ENCODE measurements around the gene GPR162. TPM values are rescaled to one million over a fixed set of nuclear protein-coding genes. Genes with fewer than 3 reads are reported as not detected.

GPR162 gene
- total and polyA plus RNA-seq, 10 of the 15 experiments (the other 5 are each of a cell fraction or from before 2014, with no cell fraction given) = not detected

- Histone ChIP-seq H3K79me2 (ENCODE audit: control insufficient read depth, insufficient read depth, low read length) (no peaks in the 10 kb centered on the region), H2AFZ (ENCODE audit: control insufficient read depth, low read depth, low read length) (no peak overlapping the region), H3K27ac (ENCODE audit: control insufficient read depth, insufficient read depth) (no peak overlapping the region), H3K9ac (ENCODE audit: control insufficient read depth, insufficient read depth, low read length) (no peak overlapping the region), H3K4me2 (ENCODE audit: control insufficient read depth, insufficient read depth) (no peak overlapping the region), H3K4me3 (no peak overlapping the region), H3K9me3 (replicated peaks; ENCODE audit: control insufficient read depth, insufficient read depth, low read length) (no peaks in the 10 kb centered on the region), H3K36me3 (ENCODE audit: control insufficient read depth in 2 of 2, insufficient read depth in 2 of 2, low read length in 1 of 2) (no peaks in the 10 kb centered on the region), H3K27me3 (replicated peaks in 1 of 2; ENCODE audit: control insufficient read depth in 2 of 2, insufficient read depth in 2 of 2, low read length in 1 of 2) (peaks cover 17 to 24% of the 10 kb centered on the region in 2 experiments), H4K20me1 (ENCODE audit: control insufficient read depth, insufficient read depth) (no peaks in the 10 kb centered on the region), H3K4me1 (ENCODE audit: control insufficient read depth, insufficient read depth, low read length) (peaks cover 4% of the 10 kb centered on the region)
- CTCF ChIA-PET = interaction anchor here (0.6 to 2.3 kb wide), 6 partner anchors 9 to 78 kb away, joined by 3 to 14 read pairs (median 4); partner anchors contain the start of genes MLF2 and SPSB2
- in situ Hi-C loops (cut with MboI) = no loop called here
- POLR2A ChIA-PET = interaction anchor here (0.8 to 0.9 kb wide), 3 partner anchors 12 to 71 kb away, joined by 3 to 4 read pairs (median 4); partner anchors contain the start of gene USP5
- FAIRE-seq = no peak
- TF ChIP-seq KLF5 (IDR thresholded peaks at IDR 0.05; ENCODE audit: partially characterized antibody) (no peak), ESRRA (IDR thresholded peaks at IDR 0.05; ENCODE audit: low read length) (no peak), POU2F2 (IDR thresholded peaks at IDR 0.05; ENCODE audit: borderline replicate concordance, low read depth, low read length) (no peak), CREM (IDR thresholded peaks at IDR 0.05; ENCODE audit: low read depth) (no peak), FOXK2 (IDR thresholded peaks at IDR 0.05) (no peak), YY1 (IDR thresholded peaks at IDR 0.05; ENCODE audit: low read depth, low read length) (no peak), RAD21 (IDR thresholded peaks at IDR 0.05; ENCODE audit: insufficient read depth, low read depth, low read length) (no peak), E2F8 (IDR thresholded peaks at IDR 0.05; ENCODE audit: low read depth, partially characterized antibody) (no peak), EED (IDR thresholded peaks at IDR 0.05; ENCODE audit: low read depth) (no peak), BMI1 (IDR thresholded peaks at IDR 0.05; ENCODE audit: borderline replicate concordance) (no peak), SMC3 (IDR thresholded peaks at IDR 0.05; ENCODE audit: borderline replicate concordance, low read length) (no peak), ZNF592 (IDR thresholded peaks at IDR 0.05) (no peak)
- no peak for DNase-seq (ENCODE audit: low read depth, low spot score)
- SMC1A ChIA-PET (ENCODE audit: uncharacterized antibody, unreplicated experiment) = interaction anchor here (0.7 to 1.1 kb wide), 2 partner anchors 77 to 205 kb away, joined by 3 read pairs; partner anchors contain the start of gene MLF2
- 45% methylated on average over 11 of the region's 11 CpGs for WGBS (ENCODE audit: insufficient coverage, insufficient replicate concordance, low lambda C conversion rate, missing lambda C conversion rate)
- intact Hi-C loops (cut with micrococcal nuclease; ENCODE audit: unreplicated experiment) = no loop called here
- no peak for ATAC-seq
- RAD21 ChIA-PET (ENCODE audit: unreplicated experiment) = interaction anchor here (0.6 to 3.0 kb wide), 3 partner anchors 9 to 77 kb away, joined by 3 to 14 read pairs (median 5); partner anchors contain the start of genes GPR162 and MLF2
- BruUV-seq (replicated peaks) = no TSS peak
These were observed 8.8 kb downstream of the GPR162 start for GRCh38 chr12:6830286-6830890.

Measured in GM12878 (cell line).